H54 (cell line): ENCODE measurements around the gene EVC.

Experiments used
- DNase-seq: peaks from one replicate; pipeline ENCODE4 v3.0.0; 2011; ENCODE audit warnings: low spot score, mixed read lengths; ENCODE audit not compliant: insufficient read length
- FAIRE-seq: peaks from 3 replicates; lab custom pipeline; 2011; peaks lifted over from hg19 to GRCh38; lab: Jason Lieb, UNC
- POLR2A ChIP-seq: IDR thresholded peaks from 2 replicates; pipeline ENCODE4 v1.6.1; 2011; ENCODE audit warnings: low read depth, mild to moderate bottlenecking, low read length

EVC gene

GRCh38 chr4:5750946-5751665, 40.1 kb downstream of the EVC start:
- TF ChIP-seq POLR2A, result no peak
- DNase-seq, result no peak
- no peak for FAIRE-seq

GRCh38 chr4:5751666-5752375, 40.8 kb downstream of the EVC start:
- FAIRE-seq (no peak), DNase-seq (no peak)
- no peak for TF ChIP-seq POLR2A

- no peak for FAIRE-seq
- TF ChIP-seq POLR2A, result no peak
- no peak for DNase-seq
Measured at GRCh38 chr4:5752376-5753184, 41.6 kb downstream of the EVC start.

DNA sequence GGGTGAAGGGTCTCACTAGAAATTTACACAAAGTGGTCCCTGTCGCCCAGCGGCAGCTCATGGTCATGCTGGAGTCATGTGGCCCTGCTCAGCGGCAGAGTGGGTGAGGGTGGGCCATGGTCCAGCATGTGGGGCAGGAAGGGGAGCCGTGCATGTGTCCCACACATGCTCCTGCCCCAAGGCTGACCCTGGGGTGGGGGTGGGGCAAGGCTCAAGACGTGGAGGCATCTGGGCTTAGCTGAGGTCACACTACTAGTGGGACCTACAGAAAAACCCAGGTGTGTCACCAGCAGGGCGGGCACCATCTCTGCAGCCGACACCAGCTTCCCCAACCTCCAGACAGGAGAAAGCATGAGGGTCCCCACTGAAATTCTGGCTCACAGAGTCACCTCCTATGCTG, 42.4 kb downstream of the EVC start:
- FAIRE-seq, result no peak
- no peak for DNase-seq
- TF ChIP-seq POLR2A, result no peak

GRCh38 chr4:5753766-5754528, 42.9 kb downstream of the EVC start:
- DNase-seq, result peak; percentile 30
- FAIRE-seq, result no peak
- no peak for TF ChIP-seq POLR2A

GRCh38 chr4:5754529-5754881, 43.5 kb downstream of the EVC start:
- DNase-seq (no peak), FAIRE-seq (no peak)
- no peak for TF ChIP-seq POLR2A

GRCh38 chr4:5755161-5755560, 44.2 kb downstream of the EVC start:
- FAIRE-seq, result no peak
- no peak for TF ChIP-seq POLR2A
- DNase-seq, result no peak

- DNase-seq, result no peak
- no peak for FAIRE-seq
- no peak for TF ChIP-seq POLR2A
Measured at GRCh38 chr4:5755679-5756078, 44.7 kb downstream of the EVC start.

- DNase-seq (no peak), FAIRE-seq (no peak)
- no peak for TF ChIP-seq POLR2A
Measured at GRCh38 chr4:5756271-5756670, 45.3 kb downstream of the EVC start.

DNA sequence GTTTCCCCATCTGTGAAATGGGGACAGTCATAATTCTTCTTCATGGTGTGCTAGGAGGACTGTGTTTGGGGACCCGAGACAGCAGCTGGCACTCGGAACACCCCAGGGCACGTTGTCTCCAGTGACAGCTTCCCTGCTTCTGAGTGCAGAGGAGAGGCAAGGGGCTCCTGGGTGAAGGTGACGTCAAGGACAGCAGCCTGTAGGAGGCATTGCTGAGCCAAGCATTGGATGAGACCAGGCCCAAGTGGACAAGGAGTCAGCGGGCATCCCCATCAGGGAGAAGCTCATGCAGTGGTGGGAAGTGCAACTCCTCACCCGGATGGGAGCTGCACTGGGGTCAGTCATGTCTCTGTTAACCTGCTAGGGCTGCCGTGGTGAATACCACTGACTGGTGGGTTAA, 46.1 kb downstream of the EVC start:
- FAIRE-seq, result no peak
- DNase-seq, result no peak
- TF ChIP-seq POLR2A, result no peak

DNA sequence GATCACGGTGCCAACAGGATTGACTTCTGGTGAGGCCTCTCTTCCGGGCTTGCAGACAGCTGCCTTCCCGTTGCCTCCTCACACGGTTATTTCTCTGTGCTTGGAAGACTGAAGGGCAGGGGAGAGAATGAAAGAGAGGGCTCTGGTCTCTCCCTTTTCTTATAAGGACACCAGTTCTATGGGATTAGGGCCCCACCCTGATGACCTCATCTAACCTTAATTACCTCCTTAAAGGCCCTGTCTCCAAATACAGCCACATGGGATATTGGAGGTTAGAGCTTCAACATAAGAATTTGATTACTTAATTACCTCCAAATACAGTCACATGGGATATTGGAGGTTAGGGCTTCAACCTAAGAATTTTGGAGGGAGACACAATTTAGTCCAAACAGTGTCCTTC, 46.5 kb downstream of the EVC start:
- TF ChIP-seq POLR2A, result no peak
- FAIRE-seq, result no peak
- DNase-seq, result no peak

DNA sequence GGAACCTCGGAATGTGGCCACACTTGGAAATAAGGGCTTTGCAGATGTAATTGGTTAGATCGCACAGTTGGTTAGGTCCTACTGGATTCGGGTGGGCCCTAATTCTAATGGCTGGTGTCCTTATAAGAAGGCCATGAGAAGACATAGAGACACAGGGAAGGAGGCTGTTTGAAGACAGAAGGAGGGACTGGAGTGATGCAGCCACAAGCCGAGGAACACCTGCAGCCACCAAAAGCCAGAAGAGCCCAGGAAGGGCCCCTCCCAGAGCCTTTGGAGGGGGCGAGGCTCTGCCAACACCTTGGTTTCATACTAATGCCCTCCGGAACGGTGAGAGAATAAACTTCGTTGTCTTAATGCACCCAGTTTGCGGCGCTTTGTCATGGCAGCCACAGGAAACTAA, 47.0 kb downstream of the EVC start:
- FAIRE-seq (no peak), DNase-seq (no peak)
- TF ChIP-seq POLR2A, result no peak

GRCh38 chr4:5758741-5759140, 47.7 kb downstream of the EVC start:
- FAIRE-seq (no peak), DNase-seq (peak; percentile 45)
- no peak for TF ChIP-seq POLR2A

DNA sequence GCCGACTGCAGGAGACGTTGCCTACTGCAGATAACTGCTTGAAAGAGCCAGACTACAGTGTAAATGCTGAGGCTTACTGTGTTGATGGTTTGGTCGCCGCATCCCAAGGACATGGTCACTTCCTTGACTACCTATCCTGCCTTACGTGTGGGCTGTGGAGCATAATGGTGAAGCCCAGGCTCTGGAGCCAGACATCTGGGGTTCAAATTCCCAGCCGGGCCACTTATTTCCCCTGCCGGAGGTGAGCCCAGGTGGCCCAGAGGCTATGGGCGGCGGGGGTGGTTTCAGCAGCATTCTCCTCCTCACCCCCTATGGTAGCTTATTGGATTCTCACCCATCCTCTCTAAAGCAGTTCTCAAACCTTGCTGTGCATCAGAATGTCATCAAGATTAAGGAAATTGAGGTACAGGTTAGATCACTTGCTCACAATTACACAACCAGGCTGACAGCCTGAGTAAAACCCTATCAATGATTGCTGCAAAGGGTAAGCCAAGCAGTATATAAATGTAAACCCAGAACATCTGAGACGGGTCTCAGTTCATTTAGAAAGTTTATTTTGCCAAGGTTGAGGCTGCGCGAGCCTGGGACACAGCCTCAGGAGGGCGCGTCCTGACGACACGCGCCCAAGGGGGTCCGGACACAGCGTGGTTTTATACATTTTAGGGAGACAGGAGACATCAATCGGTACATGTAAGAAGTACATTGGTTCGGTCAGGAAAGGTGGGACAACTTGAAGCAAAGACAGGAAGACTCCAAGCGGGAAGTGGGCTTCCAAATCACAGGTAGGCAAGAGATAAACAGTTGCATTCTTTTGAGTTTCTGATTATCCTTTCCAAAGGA, 48.5 kb downstream of the EVC start:
- TF ChIP-seq POLR2A, result no peak
- FAIRE-seq (no peak), DNase-seq (no peak)
